K562 (cell line): ENCODE measurements around the gene MARK3. TPM values are rescaled to one million over a fixed set of nuclear protein-coding genes. Genes with fewer than 3 reads are reported as not detected.

ENCODE experiments used
- ATAC-seq: fragments of 200-7000 bp; cut with Tn5 transposase; 3 replicates; pipeline ENCODE4 v1.9.1; 2020; ENCODE audit warnings: moderate library complexity
- Bru-seq: library from RNA; stranded (reverse); fragments of 400-500 nt; gene quantifications from one replicate; lab custom pipeline; 2021; lab: Mats Ljungman, UMichigan
- BruChase-seq, 2 experiments: library from RNA; stranded (reverse); fragments of 400-500 nt; gene quantifications; one replicate each; lab custom pipeline; 2021; lab: Mats Ljungman, UMichigan
- BruUV-seq: library from RNA; stranded (reverse); fragments of 400-500 nt; replicated peaks from 2 replicates; lab custom pipeline; 2021; lab: Mats Ljungman, UMichigan
- CTCF ChIA-PET: fragments of 300-600 bp; formaldehyde crosslinking; extraction: SDS; loops from one replicate; lab custom pipeline; 2021; ENCODE audit warnings: low intra/inter-chr PET ratio; lab: Yijun Ruan, JAX
- POLR2A ChIA-PET: fragments of 300-600, 350-650 bp; sonication (Branson Sonifier 250); formaldehyde crosslinking; extraction: SDS; loops from one replicate; lab custom pipeline; 2021; ENCODE audit warnings: antibody characterized with exemption, inconsistent platforms; lab: Yijun Ruan, JAX
- DNase-seq, 4 experiments: peaks; one replicate each; pipeline versions ENCODE4 v3.0.0 to v3.0.0-alpha.2; 2011 to 2018; ENCODE audit warnings: low spot score in 3 of 4, mixed read lengths in 3 of 4; ENCODE audit errors: extremely low read depth in 1 of 4
- FAIRE-seq: peaks from 2 replicates; lab custom pipeline; 2011; peaks lifted over from hg19 to GRCh38; lab: Jason Lieb, UNC
- H2AFZ ChIP-seq: 2 replicates; pipeline ENCODE4 v1.6.0; 2011; ENCODE audit warnings: low read depth, low read length, control low read depth, inconsistent platforms
- H3K27ac ChIP-seq: fragments of 200-600 bp; 3 replicates; pipeline ENCODE4 v1.8.0; 2011; ENCODE audit warnings: low read depth, mild to moderate bottlenecking, control low read depth, inconsistent platforms, low read length, moderate library complexity, mixed read lengths; ENCODE audit errors: extremely low read depth
- H3K27me3 ChIP-seq, 2 experiments: fragments of 300-600 bp in 1 of 2; 2 replicates in 1 of 2; 3 replicates in 1 of 2; pipeline versions ENCODE4 v1.6.0 to v1.8.0; 2011; ENCODE audit warnings: inconsistent platforms in 2 of 2, low read length in 2 of 2, mild to moderate bottlenecking in 1 of 2, mixed read lengths in 1 of 2, moderate library complexity in 1 of 2; ENCODE audit not compliant: control insufficient read depth in 2 of 2, insufficient read depth in 2 of 2
- H3K36me3 ChIP-seq: fragments of 300-600 bp; 3 replicates; pipeline ENCODE4 v1.8.0; 2011; ENCODE audit warnings: mild to moderate bottlenecking, low read length, inconsistent platforms; ENCODE audit not compliant: control insufficient read depth, insufficient read depth
- H3K4me1 ChIP-seq, 2 experiments: fragments of 200-600 bp in 1 of 2; replicated peaks in 1 of 2; 2 replicates in 1 of 2; 3 replicates in 1 of 2; pipeline versions ENCODE4 v1.5.1 to v1.8.0; 2011; ENCODE audit warnings: inconsistent platforms in 2 of 2, low read length in 2 of 2, mild to moderate bottlenecking in 1 of 2, mixed read lengths in 1 of 2, moderate library complexity in 1 of 2; ENCODE audit not compliant: control insufficient read depth in 2 of 2, insufficient read depth in 2 of 2
- H3K4me2 ChIP-seq: 2 replicates; pipeline ENCODE4 v1.6.1; 2011; ENCODE audit warnings: low read length, control low read depth, inconsistent platforms, mixed read lengths; ENCODE audit not compliant: insufficient read depth
- H3K4me3 ChIP-seq: fragments of 200-600 bp; sonication (generic), shearing (Covaris generic); 2 replicates; pipeline ENCODE4 v1.5.1; 2016; ENCODE audit warnings: control low read depth, inconsistent platforms
- H3K79me2 ChIP-seq: fragments of 200-600 bp; 3 replicates; pipeline ENCODE4 v1.8.0; 2011; ENCODE audit warnings: low read length, inconsistent platforms; ENCODE audit not compliant: control insufficient read depth, insufficient read depth
- H3K9ac ChIP-seq, 2 experiments: 2 replicates each; pipeline versions ENCODE4 v1.6.0 to v1.6.1; 2011; ENCODE audit warnings: low read depth in 2 of 2, low read length in 2 of 2, control low read depth in 1 of 2, inconsistent platforms in 1 of 2, mild to moderate bottlenecking in 1 of 2, mixed read lengths in 1 of 2; ENCODE audit not compliant: insufficient read depth in 1 of 2
- H3K9me1 ChIP-seq: one replicate; pipeline ENCODE4 v1.6.0; 2011; ENCODE audit warnings: inconsistent platforms, mild to moderate bottlenecking, low read length, moderate library complexity; ENCODE audit not compliant: control insufficient read depth, insufficient read depth
- H3K9me3 ChIP-seq: replicated peaks from 2 replicates; pipeline ENCODE4 v1.5.1; 2011; ENCODE audit warnings: low read depth, low read length, inconsistent platforms; ENCODE audit not compliant: control insufficient read depth, insufficient read depth
- H4K20me1 ChIP-seq: replicated peaks from 2 replicates; pipeline ENCODE4 v1.6.1; 2011; ENCODE audit warnings: low read length, inconsistent platforms, mixed read lengths; ENCODE audit not compliant: control insufficient read depth, insufficient read depth
- CREB1 ChIP-seq, 2 experiments: sonication (generic) in 1 of 2; formaldehyde crosslinking in 1 of 2; IDR thresholded peaks; 2 replicates each; pipeline versions ENCODE4 v1.6.1 to v1.8.0; 2012 to 2022; ENCODE audit warnings: inconsistent platforms in 1 of 2, mild to moderate bottlenecking in 1 of 2, missing genetic modification reagents in 1 of 2, moderate library complexity in 1 of 2
- DMBX1 ChIP-seq: fragments of 250-450 bp; sonication (Bioruptor Pico); IDR thresholded peaks from 2 replicates; pipeline ENCODE4 v1.8.0; 2022; ENCODE audit warnings: inconsistent platforms, mild to moderate bottlenecking, moderate library complexity, borderline replicate concordance
- GTF2F1 ChIP-seq: IDR thresholded peaks from 2 replicates; pipeline ENCODE4 v1.6.1; 2011; ENCODE audit warnings: low read depth, low read length, improper control_type of control experiment
- HMG20A ChIP-seq: fragments of 450-650 bp; formaldehyde crosslinking; conservative IDR thresholded peaks from 2 replicates; pipeline ENCODE4 v1.4.0; 2020; ENCODE audit warnings: mild to moderate bottlenecking, mixed read lengths
- ID3 ChIP-seq, 2 experiments: fragments of 250-450 bp in 1 of 2; fragments of 450-650 bp in 1 of 2; sonication (Bioruptor Pico) in 1 of 2; IDR thresholded peaks; 2 replicates each; pipeline versions ENCODE4 v1.6.1 to v1.8.0; 2016 to 2021; ENCODE audit warnings: mild to moderate bottlenecking in 2 of 2, moderate library complexity in 2 of 2, missing compliant biosample characterization in 1 of 2, missing genetic modification characterization in 1 of 2
- POLR2B ChIP-seq: fragments of 450-650 bp; IDR thresholded peaks from 2 replicates; pipeline ENCODE4 v1.6.1; 2018; ENCODE audit warnings: low read depth; ENCODE audit not compliant: partially characterized antibody
- RBM14 ChIP-seq: fragments of 200-400 bp; formaldehyde crosslinking; IDR thresholded peaks from 2 replicates; pipeline ENCODE4 v1.6.1; 2018; ENCODE audit warnings: low read depth, mild to moderate bottlenecking, low read length, moderate library complexity, borderline replicate concordance; ENCODE audit not compliant: insufficient read depth
- SFPQ ChIP-seq: fragments of 200-400 bp; formaldehyde crosslinking; IDR thresholded peaks from 2 replicates; pipeline ENCODE4 v1.6.1; 2017; ENCODE audit warnings: mild to moderate bottlenecking, low read depth, low read length, moderate library complexity
- ZNF263 ChIP-seq: sonication (generic); formaldehyde crosslinking; IDR thresholded peaks from 2 replicates; pipeline ENCODE4 v1.8.0; 2022; ENCODE audit warnings: mild to moderate bottlenecking, missing genetic modification reagents, borderline replicate concordance
- ZNF696 ChIP-seq: fragments of 250-450 bp; sonication (Bioruptor Pico); conservative IDR thresholded peaks from 2 replicates; pipeline ENCODE4 v1.4.0; 2020; ENCODE audit warnings: mild to moderate bottlenecking, moderate library complexity
- ZNF77 ChIP-seq: fragments of 250-450 bp; sonication (Bioruptor Pico); IDR thresholded peaks from 2 replicates; pipeline ENCODE4 v1.5.0; 2020
- WGBS: fragments of 100-300 bp; shearing (Covaris generic); methylation state at CpG from one replicate; pipeline ENCODE4 v1.1.6; 2016; ENCODE audit warnings: low coverage, mixed read lengths; ENCODE audit not compliant: insufficient coverage; ENCODE audit errors: missing lambda C conversion rate; 5-methylcytosine and 5-hydroxymethylcytosine counted together
- in situ Hi-C: fragments of 300-500 bp; cut with MboI; formaldehyde crosslinking; loops from 4 replicates; pipeline ENCODE4 v1.15.0; 2018; ENCODE audit warnings: inconsistent platforms, mixed read lengths
- intact Hi-C: fragments of 100-400 bp; cut with micrococcal nuclease; formaldehyde crosslinking; loops from 2 replicates; pipeline ENCODE4 v1.14.2; 2022
- long read RNA-seq, 3 experiments: library from polyadenylated mRNA in 2 of 3; library from RNA in 1 of 3; unstranded in 2 of 3; stranded (forward) in 1 of 3; transcript quantifications; one replicate each; pipeline ENCODE4 v2.0.0, GENCODE V29; 2019 to 2022
- polyA minus RNA-seq, 3 experiments: library from RNA; depleted of rRNA, polyadenylated mRNA; stranded (reverse); fragments of >200 nt; gene quantifications; 2 replicates each; pipeline ENCODE4 v1.2.3, GENCODE V29; 2011
- polyA plus RNA-seq, 8 experiments: library from polyadenylated mRNA; depleted of rRNA in 4 of 8; stranded (reverse) in 5 of 8; unstranded in 3 of 8; fragments of >200 nt; fragmentation: Nextera tagmentation in 2 of 8; fragmentation: Illumina TruSeq in 1 of 8; extraction: Ambion mirVana in 2 of 8; extraction: Trizol in 1 of 8; gene quantifications; 2 replicates each; pipeline versions ENCODE4 v1.2.1 to v1.2.3, GENCODE V29; 2011 to 2014; ENCODE audit warnings: inconsistent platforms in 1 of 8, missing spikeins in 1 of 8
- total RNA-seq, 7 experiments: library from RNA; depleted of rRNA in 6 of 7; stranded (reverse); fragments of >200 nt in 6 of 7; fragmentation: Illumina TruSeq in 2 of 7; extraction: Trizol in 2 of 7; gene quantifications; 2 replicates each; pipeline versions ENCODE4 v1.2.1 to v1.2.3, GENCODE V29; 2011 to 2021; ENCODE audit warnings: low replicate concordance in 1 of 7

MARK3 gene
- total RNA-seq (2011; cell fraction: chromatin; rRNA removed; ENCODE audit: low replicate concordance): 157 and 305 TPM in 2 replicates
- total RNA-seq (2011; cell fraction: nucleolus; rRNA removed): 86.7 and 110 TPM in 2 replicates
- total RNA-seq (2011; cell fraction: nucleoplasm; rRNA removed): 139 and 215 TPM in 2 replicates
- total RNA-seq (2014; rRNA removed) (47.9 and 49.5 TPM in 2 replicates), total RNA-seq (2014; rRNA removed; fragmentation: Illumina TruSeq; extraction: Trizol) (57.5 and 60.4 TPM in 2 replicates), total RNA-seq (2015; rRNA removed; fragmentation: Illumina TruSeq; extraction: Trizol) (52.1 and 56.3 TPM in 2 replicates), total RNA-seq (2021) (54.1 and 63.1 TPM in 2 replicates), polyA plus RNA-seq (2011; rRNA removed) (60.7 and 68.7 TPM in 2 replicates), polyA plus RNA-seq (2014; fragmentation: Illumina TruSeq; extraction: Trizol) (54.9 and 65.3 TPM in 2 replicates), polyA plus RNA-seq (2014; fragmentation: Nextera tagmentation; extraction: Ambion mirVana) (10 to 100 TPM; 10.1 to 18.2 TPM), polyA plus RNA-seq (2014; rRNA removed) (53.2 and 55.1 TPM in 2 replicates), polyA minus RNA-seq (2011; rRNA and poly(A)+ RNA removed) (95.3 and 99.4 TPM in 2 replicates), Bru-seq, nascent RNA (percentile 78 among the genes with signal in this experiment), BruChase-seq, experiment 1, labeled RNA remaining after a 2-hour chase (percentile 87 among the genes with signal in this experiment), BruChase-seq, experiment 2, labeled RNA remaining after a 6-hour chase (percentile 90 among the genes with signal in this experiment)
- polyA plus RNA-seq (2011; cell fraction: cytosol; rRNA removed): 29.4 and 31.3 TPM in 2 replicates
- 59.4 and 59.9 TPM in 2 replicates for polyA plus RNA-seq (2011; cell fraction: nucleus; rRNA removed)
- polyA plus RNA-seq (2012): 41.6 and 49.0 TPM in 2 replicates
- polyA minus RNA-seq (2011; cell fraction: cytosol; rRNA and poly(A)+ RNA removed): 20.8 and 26.0 TPM in 2 replicates
- polyA minus RNA-seq (2011; cell fraction: nucleus; rRNA and poly(A)+ RNA removed): 54.3 and 101 TPM in 2 replicates
- long read RNA-seq, experiment 1, transcript MARK3-201 (16 exons, 2,911 nt): minor isoform, 38 of 349 reads
- long read RNA-seq, experiment 1, transcript MARK3-202 (16 exons, 3,283 nt): major isoform, 168 of 349 reads
- long read RNA-seq, experiment 1, transcript MARK3-207 (17 exons, 2,298 nt): minor isoform, 8 of 349 reads
- long read RNA-seq, experiment 1, transcript MARK3-205 (18 exons, 3,371 nt): minor isoform, 6 of 349 reads
- long read RNA-seq, experiment 1, partial matches to known transcripts: 41 of 349 reads
- long read RNA-seq, experiment 1, other reads (novel, unspliced or antisense): 86 of 349 reads
- long read RNA-seq, experiment 2, transcript MARK3-202 (16 exons, 3,283 nt): major isoform, 21 of 65 reads
- long read RNA-seq, experiment 2, partial matches to known transcripts: 20 of 65 reads
- long read RNA-seq, experiment 2, other reads (novel, unspliced or antisense): 17 of 65 reads
- long read RNA-seq, experiment 3, partial matches to known transcripts: 8 of 13 reads
- long read RNA-seq, experiment 3, other reads (novel, unspliced or antisense): 0 of 13 reads

GRCh38 chr14:103385152-103385928 is at the start of gene MARK3:
TSS of gene MARK3 (plus strand) at chr14:103385415. CDS start at chr14:103386030, 615 bp downstream.
- peak; percentile 92 for FAIRE-seq
- CTCF ChIA-PET: interaction anchor here (0.7 kb wide), 2 partner anchors 32 to 109 kb away, joined by 3 to 4 read pairs; no protein-coding TSS in a partner anchor
- TF ChIP-seq ZNF263 (CRISPR knock-in tag) (no peak), ID3 (CRISPR knock-in tag; IDR thresholded peaks at IDR 0.05) (no peak), ID3 (tag; IDR thresholded peaks at IDR 0.05) (no peak), SFPQ (no peak), POLR2B (peak; percentile 64), CREB1 (IDR thresholded peaks at IDR 0.05) (peak; percentile 82), CREB1 (CRISPR knock-in tag; IDR thresholded peaks at IDR 0.05) (peak; percentile 92), ZNF77 (CRISPR knock-in tag) (no peak), HMG20A (CRISPR knock-in tag) (no peak), ZNF696 (CRISPR knock-in tag) (no peak), DMBX1 (CRISPR knock-in tag) (no peak), RBM14 (no peak), GTF2F1 (no peak)

More at GRCh38 chr14:103385152-103385928, at the start of gene MARK3:
- intact Hi-C loops (loop anchor here (5.0 kb wide), 1 partner anchor 53 kb away; the partner anchor contains the start of gene EIF5), in situ Hi-C loops (loop anchor here (5.0 kb wide), 1 partner anchor 88 kb away; no protein-coding TSS in a partner anchor)
- DNase-seq: peak; percentile 93 to 96 (median 94)
- ATAC-seq: peak; percentile 94
- H3K9me1 ChIP-seq: no peaks in the 10 kb centered on the region
- H3K4me2 ChIP-seq: peak within 1 kb of the TSS; percentile 87
- no peaks in the 10 kb centered on the region for H3K9me3 ChIP-seq
- BruUV-seq: no TSS peak
- POLR2A ChIA-PET: interaction anchor here (0.7 kb wide), 1 partner anchor 51 kb away, joined by 3 read pairs; the partner anchor contains the start of gene EIF5
- H3K27me3 ChIP-seq: no peaks in the 10 kb centered on the region
- H4K20me1 ChIP-seq: peaks cover 6% of the 10 kb centered on the region; the same call in 1 of the 2 replicates
- H3K36me3 ChIP-seq: peaks cover 8% of the 10 kb centered on the region; the same call in 2 of the 3 replicates
- H3K9ac ChIP-seq: peak within 1 kb of the TSS; percentile 83 to 97
- H3K4me1 ChIP-seq: peaks cover 12 to 27% of the 10 kb centered on the region in 2 experiments; a peak in 4 of 5 replicates
- under 1% methylated on average over 21 of the region's 91 CpGs for WGBS
- peak within 1 kb of the TSS; percentile 92 for H3K27ac ChIP-seq
- peak within 1 kb of the TSS; percentile 96 for H3K4me3 ChIP-seq
- peak within 1 kb of the TSS; percentile 93 for H2AFZ ChIP-seq
- H3K79me2 ChIP-seq: peaks cover 53% of the 10 kb centered on the region
